ENCODE measurements around the gene MELTF.
"Not testable (repeated sequence)": the region's sequence is repeated elsewhere in the genome, so short reads cannot be mapped to it uniquely, and the experiment has no call there.

The MELTF gene

GRCh38 chr3:197029511-197030167, at the start of gene MELTF:
Gene MELTF (minus strand): TSS chr3:197029817. CDS start chr3:197029702, 115 bp downstream.
- no peak for DNase-seq

- no peak for DNase-seq
These were observed 46.8 kb upstream of the MELTF start for GRCh38 chr3:197076415-197076814.

GRCh38 chr3:197068077-197068476, 38.5 kb upstream of the MELTF start:
- DNase-seq = no peak

GRCh38 chr3:197064771-197065170, 35.2 kb upstream of the MELTF start:
- DNase-seq = no peak

GRCh38 chr3:197062446-197062845, 32.8 kb upstream of the MELTF start:
- DNase-seq = no peak

GRCh38 chr3:197051637-197052036, 22.0 kb upstream of the MELTF start:
- not testable (repeated sequence) for DNase-seq

GRCh38 chr3:197050511-197050910, 20.9 kb upstream of the MELTF start:
- no peak for DNase-seq

GRCh38 chr3:197042539-197042938, 12.9 kb upstream of the MELTF start:
- no peak for DNase-seq

- DNase-seq = no peak
These were observed 12.4 kb upstream of the MELTF start for GRCh38 chr3:197041875-197042488.

GRCh38 chr3:197040658-197041057, 11.0 kb upstream of the MELTF start:
- no peak for DNase-seq

- DNase-seq = no peak
These were observed 9.3 kb upstream of the MELTF start for GRCh38 chr3:197038679-197039462.

- no peak for DNase-seq
These were observed 6.0 kb upstream of the MELTF start for GRCh38 chr3:197035577-197035976.

GRCh38 chr3:197034778-197035177, 5.2 kb upstream of the MELTF start:
- DNase-seq = not testable (repeated sequence)

- DNase-seq = not testable (repeated sequence)
These were observed 4.1 kb upstream of the MELTF start for GRCh38 chr3:197033764-197034163.

GRCh38 chr3:197031315-197032285, 2.0 kb upstream of the MELTF start:
- DNase-seq = no peak

GRCh38 chr3:197030379-197031314, 1.0 kb upstream of the MELTF start:
- no peak for DNase-seq

GRCh38 chr3:197028728-197029510, 698 bp downstream of the MELTF start:
- DNase-seq = no peak

- DNase-seq = no peak
These were observed 1.5 kb downstream of the MELTF start for GRCh38 chr3:197027896-197028727.

GRCh38 chr3:197027151-197027895, 2.3 kb downstream of the MELTF start:
- DNase-seq = no peak

Data from NCI-H524 treated with DMSO at 0.1 percent for 48 hours (cell line).